GM21529 (cell line): Measurements from ENCODE around the gene RNF157.
A peak's percentile ranks its signal among the peaks of the same experiment; 100 is the strongest.

Experiments used
- ATAC-seq: cut with Tn5 transposase; IDR thresholded peaks from one replicate; pipeline ENCODE4 v1.9.1; 2021; ENCODE audit not compliant: unreplicated experiment

The RNF157 gene

DNA sequence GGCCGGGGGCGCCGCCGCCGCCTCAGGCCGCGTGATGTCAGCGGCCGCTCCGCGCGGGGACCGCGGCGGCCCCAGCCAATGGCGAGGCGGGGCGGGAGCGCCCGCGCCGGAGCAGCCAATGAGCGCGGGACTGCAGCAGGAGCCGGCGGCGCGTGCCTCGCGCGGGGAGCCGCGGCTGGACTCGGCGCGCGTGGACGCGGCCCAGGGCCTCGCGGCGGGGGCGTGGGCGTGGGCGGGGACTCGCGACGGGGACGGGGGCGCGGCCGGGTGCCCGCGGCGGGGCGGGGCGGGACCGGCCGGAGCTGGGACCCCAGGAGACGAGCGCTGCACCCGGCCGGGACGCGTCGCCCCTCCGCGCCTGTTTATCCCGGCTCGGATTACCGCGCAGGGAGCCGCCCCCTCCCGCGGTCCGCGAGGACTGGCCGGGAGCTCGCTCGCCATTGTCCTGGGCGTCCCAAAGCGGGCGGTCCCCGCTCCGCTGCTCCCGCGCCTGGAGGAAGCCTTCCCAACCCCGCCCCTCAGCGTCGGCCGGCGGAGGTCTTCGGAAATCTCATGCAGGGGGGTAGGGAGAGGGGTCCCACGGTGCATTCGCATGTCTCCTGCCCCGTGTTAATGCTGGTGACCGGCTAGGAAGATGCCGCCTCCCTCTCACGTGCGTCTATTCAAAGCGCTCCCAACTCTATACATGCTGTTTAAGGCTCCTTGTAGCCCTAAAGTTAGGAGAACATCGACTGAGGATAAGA, at the start of gene RNF157:
RNF157 (minus strand) TSS at position 33 of the 743 bp plus-strand sequence. CDS start 253 bp downstream, outside the sequence.
- ATAC-seq: peak; percentile 66

DNA sequence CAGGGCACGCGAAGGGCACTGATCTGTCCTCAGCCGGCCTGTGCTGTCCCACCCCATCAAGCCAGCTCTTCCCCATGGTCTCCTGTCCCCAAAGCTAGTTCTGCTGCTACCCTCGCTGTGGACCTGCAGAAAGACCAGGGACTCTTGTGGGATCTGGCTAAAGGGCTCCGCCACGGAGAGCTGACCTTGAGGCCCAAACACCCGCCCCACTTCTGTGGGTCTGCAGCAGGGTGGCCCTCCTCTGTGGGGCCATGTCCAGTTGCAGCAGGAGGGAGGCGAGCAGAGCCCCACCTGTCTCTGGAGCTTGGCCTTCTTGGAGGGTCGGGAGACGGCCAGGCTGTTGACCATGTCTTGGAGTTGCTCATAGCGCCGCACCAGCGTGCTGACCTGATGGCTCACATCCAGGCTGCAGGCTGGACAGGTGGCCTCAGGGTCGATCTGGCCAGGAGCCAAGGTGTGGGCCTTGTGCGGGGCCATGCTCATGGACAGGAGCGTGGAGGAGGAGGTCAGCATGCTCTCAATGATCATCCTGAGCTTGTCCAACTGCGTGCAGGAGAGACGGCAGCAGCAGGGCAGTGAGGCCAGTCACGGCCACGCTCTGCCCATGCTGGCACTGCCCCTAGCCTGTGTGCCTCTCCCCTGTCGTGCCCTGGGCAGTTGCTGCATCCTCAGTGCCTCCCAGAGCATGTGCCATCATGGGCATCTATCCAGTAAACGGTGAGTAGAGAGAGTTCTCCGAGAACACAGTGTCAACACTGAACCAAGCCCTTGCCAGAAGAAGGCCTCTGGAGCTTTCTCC, 41.5 kb upstream of the RNF157 start:
- ATAC-seq: no peak

DNA sequence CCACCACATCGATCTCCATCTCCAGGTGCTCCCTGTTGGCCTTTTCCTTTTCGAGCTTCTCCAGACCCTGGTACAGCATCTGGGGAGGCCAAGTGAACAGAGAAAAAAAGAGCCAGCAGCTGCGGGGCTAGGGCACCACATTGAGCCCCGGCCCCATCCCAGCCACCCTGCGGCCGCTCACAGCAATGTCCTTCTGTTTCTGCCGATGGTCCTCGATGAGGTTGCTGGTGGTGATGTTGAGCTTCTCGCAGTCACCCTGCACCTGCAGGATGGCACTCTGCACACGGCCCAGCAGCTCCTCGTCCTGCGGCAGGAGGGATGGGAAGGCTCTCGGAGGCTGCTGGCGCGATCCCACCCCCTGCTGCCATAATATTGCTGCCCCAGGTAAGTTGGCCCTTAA, 40.4 kb upstream of the RNF157 start:
- no peak for ATAC-seq

DNA sequence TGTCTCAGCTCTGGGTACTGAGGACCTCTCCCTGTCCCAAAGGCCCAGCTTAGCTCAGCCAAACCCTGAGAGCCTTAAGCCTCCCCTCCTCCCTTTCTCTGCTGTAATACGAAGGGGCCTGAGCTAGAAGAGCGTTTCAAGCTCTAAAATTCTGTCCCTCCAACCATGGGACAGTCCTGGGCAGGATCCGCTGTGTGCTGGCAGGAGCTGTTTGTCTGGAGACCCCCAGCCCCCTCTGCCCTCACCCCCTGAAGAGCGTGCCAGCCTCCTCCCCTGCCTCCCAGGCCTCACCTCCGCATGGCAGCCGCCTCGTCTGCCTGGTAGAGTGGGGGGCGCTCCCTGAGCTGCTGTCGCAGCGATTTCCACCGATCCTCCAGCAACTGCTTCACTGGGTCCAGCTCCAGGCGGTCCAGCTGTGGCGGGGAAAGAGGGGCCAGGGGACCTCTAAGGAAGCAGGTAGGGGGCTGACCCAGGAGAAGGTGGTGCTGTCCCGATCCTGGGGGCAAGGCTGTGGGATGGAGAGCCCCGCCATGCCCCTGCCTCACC, 39.5 kb upstream of the RNF157 start:
- no peak for ATAC-seq

DNA sequence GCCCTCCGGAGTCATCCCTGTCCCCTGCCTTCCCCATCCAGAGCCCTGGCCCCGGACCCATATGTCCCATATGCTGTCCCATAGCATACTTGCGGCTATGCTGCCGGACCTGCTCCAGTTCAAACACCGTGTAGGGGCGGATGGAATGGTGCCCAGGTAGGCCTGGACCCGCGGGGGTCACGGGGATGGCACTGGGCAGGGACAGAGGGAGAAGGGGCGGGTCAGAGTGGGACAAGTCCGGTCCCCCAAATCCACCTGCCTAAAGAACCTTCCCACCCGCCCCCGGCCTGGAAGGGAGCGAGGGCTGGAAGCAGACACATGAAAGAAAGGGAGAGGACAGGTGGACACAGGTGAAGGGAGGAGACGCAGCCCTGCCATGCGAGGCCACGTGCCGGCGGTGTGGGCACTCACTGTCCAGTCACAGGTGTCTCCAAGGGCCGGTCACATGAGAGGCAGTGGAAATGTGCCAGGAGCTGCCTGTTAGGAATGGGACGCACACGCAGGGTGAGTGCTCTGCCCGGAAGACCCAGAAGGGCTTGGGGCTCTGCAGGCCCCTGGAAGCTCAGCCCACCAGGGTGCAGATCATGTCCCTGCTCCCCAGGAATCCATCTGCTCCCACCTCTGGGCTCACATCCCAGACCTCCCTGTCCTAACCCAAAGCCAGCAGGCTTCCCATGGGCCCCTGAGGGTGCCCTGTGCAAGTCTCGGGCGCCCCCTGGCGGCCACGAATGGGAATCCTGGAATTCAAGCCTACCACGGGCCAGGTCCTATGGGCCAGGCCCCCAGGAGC, 38.9 kb upstream of the RNF157 start:
- no peak for ATAC-seq

DNA sequence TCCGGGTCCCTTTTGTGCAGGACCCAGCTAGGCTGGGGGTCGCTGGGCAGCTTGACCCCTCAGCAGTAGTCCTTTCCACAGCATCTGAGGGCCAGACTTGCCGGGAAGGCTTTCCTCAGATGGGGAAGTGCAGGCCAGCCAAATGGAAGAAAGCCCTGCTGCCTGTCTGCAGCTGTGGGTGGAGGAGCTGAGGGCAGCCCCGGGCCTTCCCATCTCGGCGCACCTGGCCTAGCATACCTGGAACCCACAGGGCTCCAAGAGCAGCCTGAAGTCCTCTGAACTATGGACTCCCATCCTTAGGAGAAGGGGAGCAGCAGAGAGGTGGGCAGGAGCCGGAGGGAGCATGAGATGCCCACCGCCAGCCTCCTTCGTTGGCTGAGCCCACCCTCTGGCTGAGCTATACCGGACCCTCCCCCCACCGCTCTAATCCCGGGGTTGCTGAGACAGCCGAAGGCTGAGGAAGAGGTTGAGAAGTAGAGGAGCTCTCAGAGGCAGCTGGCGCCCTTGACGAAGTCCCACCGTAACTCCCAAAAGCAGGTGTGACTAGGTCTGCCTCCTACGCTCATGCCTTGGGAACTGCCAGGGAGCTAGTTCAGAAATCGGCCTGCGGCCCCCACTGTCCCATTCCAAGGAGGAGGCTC, 38.1 kb upstream of the RNF157 start:
- ATAC-seq: no peak

DNA sequence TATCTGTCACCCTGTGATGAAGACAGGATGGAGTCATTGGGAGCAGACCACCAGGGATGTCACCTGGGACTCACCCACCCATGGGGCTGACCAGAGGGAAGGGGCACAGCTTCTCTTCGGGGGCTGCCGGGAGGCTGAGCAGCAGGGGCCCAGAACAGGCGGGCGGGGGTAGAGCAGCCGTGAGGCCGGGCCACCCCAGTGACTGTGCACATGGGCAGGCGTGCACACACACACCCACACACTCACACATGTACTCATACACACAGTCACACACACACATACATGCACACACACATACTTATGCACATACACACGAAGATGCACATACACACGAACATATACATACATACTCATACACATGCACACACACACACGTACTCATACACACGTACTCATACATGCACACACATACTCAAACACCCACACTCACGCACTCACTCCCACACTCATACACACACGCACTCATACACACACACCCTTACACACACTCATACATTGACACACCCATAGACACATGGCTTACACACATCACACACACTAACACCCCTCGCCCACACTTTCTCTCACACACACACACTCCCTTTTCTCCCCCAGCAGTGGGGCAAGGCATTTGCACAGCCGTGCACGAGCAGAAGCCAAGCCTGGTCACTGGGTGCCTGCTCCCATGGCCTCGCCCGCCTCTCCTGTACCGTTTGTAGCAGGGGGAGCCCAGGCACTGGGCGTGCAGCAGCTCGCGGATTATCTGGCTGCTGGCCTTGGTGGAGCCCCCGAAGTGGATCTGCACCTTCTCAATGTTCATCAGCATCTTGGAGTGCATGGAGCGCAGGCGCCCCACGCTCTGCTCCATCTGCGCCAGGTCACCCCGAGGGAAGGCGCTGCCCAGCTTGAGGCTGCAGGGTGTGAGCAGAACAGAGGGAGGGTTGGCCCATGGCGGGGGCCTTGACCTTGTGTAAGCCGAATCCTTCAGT, 37.3 kb upstream of the RNF157 start:
- ATAC-seq: no peak

DNA sequence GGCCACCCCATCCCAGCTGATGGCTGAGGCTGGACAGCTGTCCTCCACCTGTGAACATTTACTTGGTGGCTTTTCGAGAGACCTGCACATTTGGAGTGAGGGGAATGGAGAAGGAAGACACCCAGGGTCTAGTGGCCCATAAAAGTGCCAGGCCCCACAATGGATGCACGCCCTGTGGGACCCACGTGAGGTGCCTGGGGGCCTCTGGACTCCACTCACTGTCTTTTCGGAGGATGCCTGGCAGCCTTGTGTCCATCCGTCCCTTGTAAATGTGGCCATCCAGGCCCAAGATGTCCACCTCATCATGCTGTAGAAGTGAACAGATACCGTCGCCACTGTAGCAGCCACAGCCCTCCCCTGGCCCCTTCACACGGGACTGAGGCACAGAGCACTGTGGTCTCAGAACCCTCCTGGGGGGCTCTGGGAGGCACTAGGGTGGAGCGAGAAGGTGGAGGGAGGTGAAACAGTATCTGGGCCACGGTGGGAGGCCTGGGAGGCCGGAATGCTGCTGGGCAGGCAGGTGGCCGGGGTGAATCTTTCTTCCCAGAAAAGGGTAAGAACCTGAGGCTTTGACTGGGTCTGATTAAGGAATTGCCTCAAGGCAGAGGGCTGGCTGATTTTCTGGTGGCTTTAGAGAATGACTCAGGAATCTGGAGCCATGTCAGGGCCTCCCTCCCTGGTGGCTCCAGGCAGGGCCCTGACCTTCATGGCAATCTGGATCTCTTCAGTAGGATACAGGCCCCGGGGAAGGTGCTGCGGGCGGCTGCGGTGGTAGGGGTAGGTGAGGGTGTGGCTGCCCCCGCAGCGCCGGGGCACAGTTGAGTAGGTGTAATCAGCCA, 36.4 kb upstream of the RNF157 start:
- ATAC-seq: no peak

DNA sequence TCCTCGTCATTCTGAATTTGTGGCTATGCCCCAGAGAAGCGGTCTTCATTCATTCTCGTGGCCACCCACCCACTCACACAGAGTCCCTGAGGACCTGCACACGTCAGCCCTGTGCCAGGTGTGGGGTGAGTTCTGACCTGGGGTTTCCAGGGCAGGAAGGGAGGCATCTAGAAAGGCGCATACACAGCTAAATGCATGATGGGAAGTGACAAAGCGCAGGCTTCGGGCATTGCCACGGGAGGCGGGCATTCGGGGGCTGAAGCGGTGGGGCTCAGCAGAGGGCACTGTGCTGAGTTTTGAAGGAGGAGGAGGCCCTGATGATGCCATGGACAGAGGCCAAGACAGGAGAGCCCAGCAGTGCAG, 35.8 kb upstream of the RNF157 start:
- ATAC-seq: no peak

DNA sequence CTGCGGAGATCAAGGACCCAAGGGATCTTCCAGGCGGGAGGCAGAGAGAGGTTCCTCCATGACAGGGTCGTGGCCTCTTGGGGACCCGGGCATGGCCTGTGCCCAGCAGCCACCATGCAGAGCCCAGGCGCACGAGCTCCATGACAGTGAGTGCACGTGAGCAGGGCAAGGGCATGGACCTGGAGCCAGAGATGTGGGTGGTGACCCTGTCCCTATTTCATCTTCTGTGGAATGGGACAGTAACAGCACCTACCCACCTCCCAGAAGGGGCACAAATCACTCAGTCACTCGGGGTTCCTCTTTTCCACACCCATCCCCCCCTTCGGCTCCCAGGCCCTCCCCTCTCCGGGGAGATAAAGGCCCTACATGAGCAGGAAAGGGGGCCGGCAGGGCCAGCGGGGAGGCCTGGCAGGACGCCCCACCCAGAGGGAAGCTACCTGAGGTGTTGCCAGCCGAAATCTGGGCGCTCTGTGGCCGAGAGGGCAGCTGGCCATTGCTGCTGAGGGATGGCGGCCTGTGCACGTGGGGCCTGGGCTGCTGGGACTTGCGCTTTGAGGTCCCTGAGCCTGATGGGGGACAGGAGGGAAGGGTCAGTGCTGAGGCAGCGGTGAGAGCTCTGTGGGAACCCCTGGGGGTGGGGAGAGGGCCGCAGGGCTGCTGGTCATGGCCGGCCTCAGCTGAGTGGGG, 35.2 kb upstream of the RNF157 start:
- ATAC-seq: no peak

DNA sequence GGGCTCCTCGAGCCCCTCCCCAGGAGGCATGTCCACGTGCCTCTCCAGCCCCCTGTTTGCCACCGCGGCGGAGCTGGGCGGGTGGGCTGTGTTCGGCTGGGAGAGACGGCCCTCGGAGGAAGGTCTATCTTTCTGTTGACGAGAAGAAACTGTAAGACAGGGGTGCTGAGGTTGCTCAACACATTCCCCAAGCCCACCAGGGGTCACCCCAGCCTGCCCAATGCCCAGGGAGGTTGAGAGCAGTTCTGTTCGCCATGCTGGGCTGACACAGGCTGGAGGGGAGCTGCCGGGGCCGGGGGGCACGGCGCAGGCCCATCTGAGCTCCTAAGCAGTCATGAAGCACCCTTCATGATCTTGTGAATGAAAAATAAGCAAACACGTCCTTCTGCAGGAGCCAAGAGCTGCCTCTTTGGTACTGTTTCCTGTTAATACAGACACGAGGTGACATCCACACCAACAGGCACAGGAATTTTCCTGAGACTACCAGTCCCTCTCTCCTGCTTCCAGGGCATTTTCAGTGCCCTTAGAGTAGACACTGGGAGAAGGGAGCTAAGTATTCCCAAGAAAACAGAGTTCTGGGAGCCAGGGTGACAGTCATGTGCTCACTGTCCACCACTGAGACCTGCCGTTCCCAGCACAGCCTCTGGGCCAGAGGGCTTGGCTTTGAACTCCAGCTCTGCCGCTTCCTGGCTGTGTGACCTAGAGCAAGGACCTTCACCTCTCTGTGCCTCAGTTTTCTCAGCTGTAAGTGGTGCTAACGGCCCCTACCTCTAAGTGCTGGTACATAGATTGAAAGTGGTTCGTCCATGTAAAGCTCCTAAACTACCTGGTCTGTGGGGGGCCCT, 34.0 kb upstream of the RNF157 start:
- ATAC-seq: no peak

DNA sequence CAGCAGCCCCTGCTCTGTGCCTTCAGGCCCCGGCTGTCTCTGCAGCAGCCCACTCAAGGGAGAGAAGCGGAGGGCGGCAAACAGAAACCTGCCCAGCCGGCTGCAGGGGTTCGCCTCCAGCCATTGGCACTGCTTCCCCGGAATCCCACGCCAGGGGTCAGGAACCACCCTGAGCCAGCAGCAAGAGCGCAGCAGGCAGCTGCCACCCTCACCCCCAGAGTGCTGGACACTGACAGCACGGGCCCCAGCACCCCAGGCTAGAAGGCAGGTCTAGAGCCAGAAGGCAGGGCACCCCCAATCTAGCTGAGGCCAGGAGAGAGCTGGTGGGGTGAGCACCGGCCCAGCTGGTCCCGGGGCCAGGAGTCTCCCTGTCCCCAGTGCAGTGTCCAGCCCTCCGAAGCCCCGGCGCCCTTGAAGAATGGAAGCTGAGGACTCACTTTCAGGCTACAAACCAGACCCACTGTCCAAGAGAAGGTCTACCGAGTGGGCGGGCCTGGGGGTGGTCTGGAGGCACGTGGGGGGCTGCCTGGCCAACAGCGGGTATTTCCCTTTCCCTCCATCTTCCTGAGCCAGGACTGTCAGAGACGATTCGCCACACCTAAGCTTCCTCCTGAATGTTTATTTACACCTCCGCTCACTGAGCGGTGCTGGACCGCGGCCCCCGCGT, 33.3 kb upstream of the RNF157 start:
- ATAC-seq: no peak

DNA sequence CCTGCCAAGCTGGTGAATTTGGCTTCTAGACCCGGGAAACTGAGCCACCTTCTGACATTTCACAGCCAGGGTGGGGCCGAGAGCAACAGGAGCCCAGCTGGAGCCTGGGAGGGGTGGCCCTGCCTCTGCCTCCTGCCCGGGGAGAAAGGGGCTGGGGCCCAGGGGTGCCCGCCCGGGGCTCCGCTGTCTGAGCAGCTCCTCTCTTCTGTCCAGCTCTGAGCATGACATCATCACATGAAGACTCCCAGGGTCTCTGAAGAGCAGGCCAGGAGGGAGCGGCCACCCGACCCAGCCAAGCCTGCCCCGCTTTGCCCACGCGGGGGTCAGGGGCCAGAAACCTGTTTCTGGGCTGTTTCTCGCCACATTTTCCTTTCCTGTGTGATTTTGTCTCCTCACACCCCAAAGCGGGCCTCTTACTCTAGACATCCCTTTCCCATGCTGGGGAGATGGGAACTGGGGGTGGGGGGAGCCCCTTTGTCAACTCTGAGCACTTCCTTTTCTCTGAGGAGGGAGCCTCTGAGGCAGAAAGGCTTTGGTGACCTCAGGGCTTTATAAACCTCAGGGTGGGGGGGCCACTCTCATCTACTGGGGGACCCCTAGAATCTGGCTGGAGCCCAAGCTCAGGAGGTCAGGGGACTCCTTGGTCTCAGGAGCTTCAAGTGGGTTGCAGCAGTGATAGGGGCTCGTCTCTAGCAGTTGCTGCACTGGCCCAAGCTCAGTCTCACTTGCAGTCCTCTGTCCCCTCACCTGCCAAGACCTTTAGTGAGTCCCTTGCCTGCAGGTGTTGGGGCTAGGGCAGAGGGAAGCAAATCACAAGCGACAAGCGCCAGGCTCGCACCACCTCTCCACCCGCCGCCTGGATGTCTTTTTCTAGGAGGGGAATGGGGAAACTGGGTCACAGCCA, 32.5 kb upstream of the RNF157 start:
- peak; percentile 14 for ATAC-seq

DNA sequence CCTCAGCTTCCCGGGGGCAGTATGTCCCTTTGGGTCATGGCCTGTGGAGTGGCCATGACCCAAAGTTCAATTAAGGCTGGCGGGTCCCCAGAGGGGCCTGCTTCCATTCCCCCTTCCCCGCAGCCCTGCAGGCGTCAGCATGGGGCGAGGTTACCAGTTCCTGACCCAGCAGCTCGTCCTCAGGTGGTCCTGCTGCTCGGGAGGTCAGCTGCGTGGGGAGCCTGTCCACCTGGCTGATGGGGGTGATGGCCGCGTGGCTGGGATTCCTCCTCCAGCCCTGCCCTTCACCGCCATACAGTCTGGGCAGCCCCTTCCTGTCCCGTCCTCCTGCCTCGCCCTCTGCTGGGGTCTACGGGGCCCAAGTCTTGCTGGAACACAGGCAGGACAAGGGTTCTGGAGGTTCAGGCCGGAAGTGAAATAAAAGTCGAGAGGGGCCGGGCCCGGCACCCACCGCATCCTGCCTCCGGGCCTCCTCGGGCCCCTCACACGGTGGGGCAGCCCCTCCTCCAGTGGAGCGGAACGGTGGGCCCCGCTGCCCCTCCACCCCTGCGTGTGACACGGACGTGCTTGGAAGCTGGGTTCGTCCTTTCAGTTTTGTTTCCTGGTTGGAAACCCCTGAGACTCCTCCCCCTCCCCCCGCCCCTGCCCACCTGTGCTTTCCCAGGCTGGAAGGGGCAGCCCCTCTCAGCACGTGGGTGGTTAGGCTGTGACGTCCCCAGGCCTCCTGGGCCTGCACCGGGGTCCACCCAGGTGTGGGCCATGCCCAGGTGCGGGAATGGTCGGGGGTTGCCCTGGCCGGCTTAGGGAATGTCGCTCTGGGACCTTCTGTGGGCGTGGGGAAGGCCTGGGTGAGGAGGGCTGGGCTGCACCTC, 31.6 kb upstream of the RNF157 start:
- ATAC-seq: peak; percentile 46
